Measurements from ENCODE around the gene POMT1. TPM values are rescaled to one million over a fixed set of nuclear protein-coding genes. Genes with fewer than 3 reads are reported as not detected.

The POMT1 gene
- total RNA-seq, 2 experiments from 2014 or later, result 41.5 to 53.7 TPM

DNA sequence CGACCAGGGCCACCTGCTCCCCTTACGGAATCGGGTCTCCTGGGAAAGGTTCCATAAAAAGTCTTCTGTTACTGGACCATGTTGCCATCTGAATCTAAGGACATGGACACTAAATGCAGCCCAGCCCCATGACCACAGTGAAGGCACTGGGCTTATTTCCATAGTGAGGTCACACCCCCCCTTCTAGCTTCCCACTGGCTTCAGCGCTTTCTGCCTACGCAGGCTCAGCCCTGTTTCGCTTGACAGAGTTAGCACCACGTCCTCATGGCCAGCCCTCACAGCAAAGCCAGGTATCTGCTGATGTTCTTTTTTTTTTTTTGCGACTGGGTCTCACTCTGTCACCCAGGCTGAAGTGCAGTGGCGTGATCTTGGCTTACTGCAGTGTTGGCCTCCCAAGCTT is 14.2 kb downstream of the POMT1 start:
- CTCF ChIA-PET, result no interaction called here
- H3K4me1 Mint-ChIP-seq, result no peaks in the 10 kb centered on the region
- ATAC-seq (no peak), DNase-seq (no peak)
- peaks cover 19% of the 10 kb centered on the region for H3K36me3 Mint-ChIP-seq
- no peak overlapping the region for H3K4me3 Mint-ChIP-seq
- no peaks in the 10 kb centered on the region for H3K27me3 Mint-ChIP-seq
- H3K9me3 Mint-ChIP-seq (ENCODE audit: low read depth), result no peaks in the 10 kb centered on the region
- H3K27ac Mint-ChIP-seq, result no peak overlapping the region

GRCh38 chr9:131517761-131518190 is 15.1 kb downstream of the POMT1 start:
- CTCF ChIA-PET, result no interaction called here
- ATAC-seq (no peak), DNase-seq (no peak)
- Mint-ChIP-seq H3K4me1 (no peaks in the 10 kb centered on the region), H3K4me3 (no peak overlapping the region), H3K27ac (no peak overlapping the region), H3K27me3 (no peaks in the 10 kb centered on the region), H3K36me3 (peaks cover 14% of the 10 kb centered on the region), H3K9me3 (ENCODE audit: low read depth) (no peaks in the 10 kb centered on the region)

- no peaks in the 10 kb centered on the region for H3K27me3 Mint-ChIP-seq
- no peaks in the 10 kb centered on the region for H3K9me3 Mint-ChIP-seq (ENCODE audit: low read depth)
- no peak overlapping the region for H3K4me3 Mint-ChIP-seq
- no peak overlapping the region for H3K27ac Mint-ChIP-seq
- CTCF ChIA-PET, result interaction anchor here (0.9 kb wide), 1 partner anchor 126 kb away, joined by 3 read pairs; no protein-coding TSS in a partner anchor
- no peaks in the 10 kb centered on the region for H3K4me1 Mint-ChIP-seq
- peaks cover 15% of the 10 kb centered on the region for H3K36me3 Mint-ChIP-seq
- ATAC-seq (no peak), DNase-seq (no peak)
These were observed 15.8 kb downstream of the POMT1 start for GRCh38 chr9:131518553-131518952.

DNA sequence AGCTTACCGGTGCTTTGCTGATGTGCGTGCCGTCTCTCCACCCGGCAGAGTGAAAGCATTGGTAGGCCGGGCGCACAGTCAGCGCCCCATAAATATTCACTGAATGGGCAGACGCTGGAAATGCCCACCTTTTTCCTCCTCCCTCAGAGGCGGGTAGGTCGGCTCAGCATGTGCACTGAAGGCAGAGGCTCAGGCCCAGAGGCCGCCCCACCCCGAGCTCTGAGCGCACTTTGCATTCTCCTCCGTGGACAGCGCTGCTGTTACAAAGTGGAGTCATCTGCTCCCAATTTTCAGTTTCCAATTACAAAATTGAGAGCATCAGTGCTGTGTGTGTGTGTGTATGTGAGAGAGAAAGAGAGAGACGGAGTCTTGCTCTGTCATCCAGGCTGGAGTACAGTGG is 17.8 kb downstream of the POMT1 start:
- ATAC-seq, result no peak
- Mint-ChIP-seq H3K4me3 (no peak overlapping the region), H3K27ac (no peak overlapping the region), H3K36me3 (peaks cover 23% of the 10 kb centered on the region), H3K27me3 (no peaks in the 10 kb centered on the region), H3K4me1 (no peaks in the 10 kb centered on the region), H3K9me3 (ENCODE audit: low read depth) (no peaks in the 10 kb centered on the region)
- no peak for DNase-seq
- CTCF ChIA-PET, result interaction anchor here (0.9 kb wide), 1 partner anchor 184 kb away, joined by 3 read pairs; no protein-coding TSS in a partner anchor

- CTCF ChIA-PET, result interaction anchor here (0.9 kb wide), 1 partner anchor 185 kb away, joined by 3 read pairs; no protein-coding TSS in a partner anchor
- no peak for ATAC-seq
- no peak for DNase-seq
- no peak overlapping the region for H3K4me3 Mint-ChIP-seq
- no peak overlapping the region for H3K27ac Mint-ChIP-seq
- H3K4me1 Mint-ChIP-seq, result no peaks in the 10 kb centered on the region
- H3K27me3 Mint-ChIP-seq, result no peaks in the 10 kb centered on the region
- peaks cover 29% of the 10 kb centered on the region for H3K36me3 Mint-ChIP-seq
- H3K9me3 Mint-ChIP-seq (ENCODE audit: low read depth), result no peaks in the 10 kb centered on the region
These were observed 18.5 kb downstream of the POMT1 start for GRCh38 chr9:131521203-131521602.

DNA sequence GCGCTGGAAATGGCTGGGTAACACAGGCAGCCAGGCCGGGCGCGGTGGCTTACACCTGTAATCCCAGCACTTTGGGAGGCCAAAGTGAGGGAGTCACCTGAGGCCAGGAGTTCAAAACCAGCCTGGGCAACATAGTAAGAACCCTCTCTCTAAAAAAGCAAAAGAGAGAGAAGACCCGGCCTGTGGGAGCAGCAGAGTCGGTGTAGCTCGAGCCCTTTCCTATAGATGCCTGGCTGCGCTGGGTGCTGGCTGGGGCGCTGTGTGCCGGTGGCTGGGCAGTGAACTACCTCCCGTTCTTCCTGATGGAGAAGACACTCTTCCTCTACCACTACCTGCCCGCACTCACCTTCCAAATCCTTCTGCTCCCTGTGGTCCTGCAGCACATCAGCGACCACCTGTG is 19.1 kb downstream of the POMT1 start:
- H3K36me3 Mint-ChIP-seq, result peaks cover 35% of the 10 kb centered on the region
- ATAC-seq (no peak), DNase-seq (no peak)
- H3K4me1 Mint-ChIP-seq, result no peaks in the 10 kb centered on the region
- no peak overlapping the region for H3K4me3 Mint-ChIP-seq
- H3K9me3 Mint-ChIP-seq (ENCODE audit: low read depth), result no peaks in the 10 kb centered on the region
- H3K27ac Mint-ChIP-seq, result no peak overlapping the region
- CTCF ChIA-PET, result no interaction called here
- no peaks in the 10 kb centered on the region for H3K27me3 Mint-ChIP-seq

DNA sequence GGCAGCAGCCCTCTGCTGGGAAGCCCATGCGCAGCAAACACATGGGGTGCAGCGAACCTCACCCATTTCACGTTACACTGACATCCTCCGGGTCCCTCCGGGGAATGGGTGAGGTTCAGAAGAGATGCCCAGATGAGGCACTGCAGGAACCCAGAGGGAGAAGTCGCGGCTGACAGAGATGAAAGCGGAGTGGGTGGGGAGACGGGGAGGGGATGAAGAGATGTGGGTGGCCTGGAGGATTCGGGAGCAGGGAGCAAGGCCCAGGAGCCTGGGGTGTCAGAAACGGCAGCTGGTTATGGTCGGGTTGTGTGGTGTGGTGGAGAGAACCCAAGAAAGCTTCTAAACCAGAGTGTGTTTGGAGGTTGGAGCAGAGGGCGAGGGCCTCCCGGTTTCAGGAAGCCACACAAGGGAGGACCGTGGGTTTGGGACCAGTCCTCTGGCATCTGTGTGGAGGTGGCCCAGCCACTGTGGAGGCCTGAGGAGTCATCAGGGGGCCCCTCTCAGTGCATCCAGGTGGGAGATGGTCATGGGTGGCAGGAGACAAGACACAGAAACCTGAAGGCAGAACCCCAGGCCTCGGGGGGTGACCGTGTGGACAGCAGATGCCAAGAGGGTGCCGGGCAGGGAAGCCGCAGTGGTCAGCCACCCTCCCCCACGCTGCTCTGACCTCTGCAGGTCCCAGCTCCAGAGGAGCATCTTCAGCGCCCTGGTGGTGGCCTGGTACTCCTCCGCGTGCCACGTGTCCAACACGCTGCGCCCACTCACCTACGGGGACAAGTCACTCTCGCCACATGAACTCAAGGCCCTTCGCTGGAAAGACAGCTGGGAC is 19.8 kb downstream of the POMT1 start:
- CTCF ChIA-PET, result no interaction called here
- Mint-ChIP-seq H3K36me3 (peaks cover 34% of the 10 kb centered on the region), H3K9me3 (ENCODE audit: low read depth) (no peaks in the 10 kb centered on the region), H3K4me3 (no peak overlapping the region), H3K27ac (no peak overlapping the region), H3K27me3 (no peaks in the 10 kb centered on the region), H3K4me1 (no peaks in the 10 kb centered on the region)
- no peak for DNase-seq
- no peak for ATAC-seq

GRCh38 chr9:131523086-131523388 is 20.3 kb downstream of the POMT1 start:
- no peak for ATAC-seq
- CTCF ChIA-PET, result no interaction called here
- no peak overlapping the region for H3K4me3 Mint-ChIP-seq
- no peak for DNase-seq
- H3K27ac Mint-ChIP-seq, result no peak overlapping the region
- H3K27me3 Mint-ChIP-seq, result no peaks in the 10 kb centered on the region
- H3K9me3 Mint-ChIP-seq (ENCODE audit: low read depth), result no peaks in the 10 kb centered on the region
- H3K4me1 Mint-ChIP-seq, result no peaks in the 10 kb centered on the region
- peaks cover 28% of the 10 kb centered on the region for H3K36me3 Mint-ChIP-seq

GRCh38 chr9:131523451-131524435 is 21.0 kb downstream of the POMT1 start:
- CTCF ChIA-PET, result no interaction called here
- Mint-ChIP-seq H3K36me3 (peaks cover 31% of the 10 kb centered on the region), H3K27me3 (no peaks in the 10 kb centered on the region), H3K4me3 (no peak overlapping the region), H3K4me1 (no peaks in the 10 kb centered on the region), H3K9me3 (ENCODE audit: low read depth) (no peaks in the 10 kb centered on the region), H3K27ac (no peak overlapping the region)
- ATAC-seq, result no peak
- DNase-seq, result no peak

GRCh38 chr9:131524665-131525315 is 22.1 kb downstream of the POMT1 start:
- no peak for ATAC-seq
- Mint-ChIP-seq H3K4me3 (no peak overlapping the region), H3K27me3 (no peaks in the 10 kb centered on the region), H3K9me3 (ENCODE audit: low read depth) (no peaks in the 10 kb centered on the region), H3K4me1 (peaks cover 3% of the 10 kb centered on the region), H3K36me3 (peaks cover 34% of the 10 kb centered on the region), H3K27ac (no peak overlapping the region)
- CTCF ChIA-PET, result no interaction called here
- DNase-seq, result no peak

DNA sequence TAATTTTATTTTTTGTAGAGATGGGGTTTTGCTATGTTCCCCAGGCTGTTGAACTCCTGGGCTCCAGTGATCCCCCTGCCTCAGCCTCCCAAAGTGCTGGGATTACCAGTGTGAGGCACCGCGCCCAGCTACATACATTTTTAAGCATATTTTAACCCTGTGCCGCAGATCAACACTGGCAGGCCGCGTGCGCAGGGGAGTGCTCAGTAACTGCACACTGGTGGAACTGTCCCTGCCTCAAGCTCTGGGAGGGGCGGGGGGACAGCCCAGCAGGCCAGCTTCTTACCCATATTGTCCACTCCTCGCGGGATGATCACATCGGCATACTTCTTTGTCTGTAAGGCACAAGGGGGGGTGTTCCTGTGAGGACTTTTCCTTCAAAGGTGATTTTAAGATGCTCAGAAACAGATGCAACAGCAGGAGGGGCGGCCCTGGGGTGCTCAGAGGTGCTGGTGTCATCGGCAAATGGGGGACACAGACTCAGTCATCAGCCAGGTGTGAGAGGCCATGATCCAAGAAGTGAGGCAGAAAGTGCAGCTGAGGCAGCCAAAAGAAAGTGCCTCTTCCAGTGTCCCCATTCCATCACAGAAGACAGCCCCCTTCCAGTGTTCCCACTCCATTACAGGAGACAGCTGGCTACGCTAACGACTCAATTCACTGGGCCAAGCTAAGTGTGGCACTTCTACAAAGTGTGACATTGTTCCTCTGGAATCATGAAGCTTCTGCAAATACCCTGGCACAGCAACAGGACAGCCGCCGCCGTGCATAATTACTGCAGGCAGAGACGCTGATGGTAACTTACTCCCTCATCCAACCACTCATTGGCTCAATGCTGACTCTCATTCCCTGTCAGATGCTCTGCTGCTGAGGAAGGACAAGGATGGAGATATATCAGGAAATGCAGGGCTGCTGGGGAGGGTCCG is 23.2 kb downstream of the POMT1 start:
- Mint-ChIP-seq H3K27me3 (no peaks in the 10 kb centered on the region), H3K27ac (no peak overlapping the region), H3K4me1 (peaks cover 10% of the 10 kb centered on the region), H3K4me3 (no peak overlapping the region), H3K36me3 (peaks cover 32% of the 10 kb centered on the region), H3K9me3 (ENCODE audit: low read depth) (no peaks in the 10 kb centered on the region)
- ATAC-seq, result no peak
- CTCF ChIA-PET, result no interaction called here
- DNase-seq, result no peak

- Mint-ChIP-seq H3K9me3 (ENCODE audit: low read depth) (no peaks in the 10 kb centered on the region), H3K4me1 (peaks cover 10% of the 10 kb centered on the region), H3K36me3 (peaks cover 29% of the 10 kb centered on the region), H3K27me3 (no peaks in the 10 kb centered on the region), H3K4me3 (no peak overlapping the region), H3K27ac (no peak overlapping the region)
- CTCF ChIA-PET, result no interaction called here
- DNase-seq (no peak), ATAC-seq (no peak)
These were observed 25.5 kb downstream of the POMT1 start for GRCh38 chr9:131528186-131528585.
